PC-9 (cell line): ENCODE data around the gene PACSIN1. TPM values are rescaled to one million over a fixed set of nuclear protein-coding genes. Genes with fewer than 3 reads are reported as not detected.

ENCODE experiments used
- BruUV-seq: library from RNA; stranded (reverse); fragments of 400-500 nt; replicated peaks from 2 replicates; lab custom pipeline; 2021; lab: Mats Ljungman, UMichigan
- CTCF ChIA-PET: fragments of 300-600 bp; sonication (Branson Sonifier 250); formaldehyde crosslinking; loops from one replicate; lab custom pipeline; 2022; ENCODE audit warnings: antibody characterized with exemption; lab: Charles Lee
- POLR2A ChIA-PET: fragments of 300-600 bp; sonication (Branson Sonifier 250); formaldehyde crosslinking; loops from one replicate; lab custom pipeline; 2022; ENCODE audit warnings: antibody characterized with exemption; ENCODE audit not compliant: unreplicated experiment; lab: Charles Lee
- DNase-seq, 2 experiments: peaks; one replicate each; pipeline versions ENCODE4 v3.0.0 to v3.0.0-alpha.2; 2015 to 2022; ENCODE audit warnings: mixed read lengths in 1 of 2
- H2AFZ ChIP-seq: fragments of 200-600 bp; sonication (generic); 2 replicates; pipeline ENCODE4 v1.8.1; 2017; ENCODE audit warnings: antibody characterized with exemption
- H3F3A ChIP-seq: fragments of 200-600 bp; sonication (generic); 2 replicates; pipeline ENCODE4 v1.8.1; 2017; ENCODE audit warnings: antibody characterized with exemption, mild to moderate bottlenecking, low read depth; ENCODE audit not compliant: insufficient read depth
- H3K27ac ChIP-seq: fragments of 200-600 bp; sonication (generic); 2 replicates; pipeline ENCODE4 v1.6.1; 2016; ENCODE audit warnings: mixed run types
- H3K27me3 ChIP-seq: fragments of 200-600 bp; sonication (generic); 2 replicates; pipeline ENCODE4 v1.6.1; 2016; ENCODE audit warnings: low read depth, mixed run types; ENCODE audit not compliant: insufficient read depth
- H3K36me3 ChIP-seq: fragments of 200-600 bp; sonication (generic); 2 replicates; pipeline ENCODE4 v1.6.1; 2016; ENCODE audit warnings: low read depth, mixed run types
- H3K4me1 ChIP-seq: fragments of 200-600 bp; sonication (generic); replicated peaks from 2 replicates; pipeline ENCODE4 v1.6.1; 2016; ENCODE audit warnings: mixed run types; ENCODE audit not compliant: insufficient read depth
- H3K4me2 ChIP-seq: fragments of 200-600 bp; sonication (generic); 2 replicates; pipeline ENCODE4 v1.6.1; 2017; ENCODE audit warnings: mixed run types
- H3K4me3 ChIP-seq: fragments of 200-600 bp; sonication (generic); 2 replicates; pipeline ENCODE4 v1.6.1; 2016; ENCODE audit warnings: mixed run types
- H3K79me2 ChIP-seq: fragments of 200-600 bp; sonication (generic); 2 replicates; pipeline ENCODE4 v1.6.1; 2017; ENCODE audit warnings: low read depth, mixed run types
- H3K9me2 ChIP-seq: fragments of 200-600 bp; sonication (generic); 2 replicates; pipeline ENCODE4 v1.8.1; 2017; ENCODE audit warnings: mild to moderate bottlenecking; ENCODE audit not compliant: insufficient read depth
- H3K9me3 ChIP-seq: fragments of 200-600 bp; sonication (generic); 2 replicates; pipeline ENCODE4 v1.8.1; 2016; ENCODE audit warnings: low read depth; ENCODE audit not compliant: insufficient read depth
- H4K20me1 ChIP-seq: fragments of 200-600 bp; sonication (generic); 2 replicates; pipeline ENCODE4 v1.8.1; 2017; ENCODE audit not compliant: insufficient read depth
- CTCF ChIP-seq: fragments of 200-600 bp; sonication (generic); conservative IDR thresholded peaks from 2 replicates; pipeline ENCODE4 v1.6.1; 2017; ENCODE audit warnings: mixed run types, antibody characterized with exemption, mild to moderate bottlenecking, moderate library complexity
- EZH2 ChIP-seq: fragments of 200-600 bp; sonication (generic); IDR thresholded peaks from 2 replicates; pipeline ENCODE4 v1.8.0; 2017; ENCODE audit warnings: antibody characterized with exemption, low read depth
- intact Hi-C: fragments of 100-400 bp; cut with micrococcal nuclease; formaldehyde crosslinking; loops from one replicate; pipeline ENCODE4 v1.10.0; 2022; ENCODE audit not compliant: unreplicated experiment
- total RNA-seq: library from RNA; stranded (reverse); gene quantifications from 2 replicates; pipeline ENCODE4 v1.2.3, GENCODE V29; 2021

PACSIN1 gene
- total RNA-seq, 1 experiment from 2014 or later = 5.0 TPM

DNA sequence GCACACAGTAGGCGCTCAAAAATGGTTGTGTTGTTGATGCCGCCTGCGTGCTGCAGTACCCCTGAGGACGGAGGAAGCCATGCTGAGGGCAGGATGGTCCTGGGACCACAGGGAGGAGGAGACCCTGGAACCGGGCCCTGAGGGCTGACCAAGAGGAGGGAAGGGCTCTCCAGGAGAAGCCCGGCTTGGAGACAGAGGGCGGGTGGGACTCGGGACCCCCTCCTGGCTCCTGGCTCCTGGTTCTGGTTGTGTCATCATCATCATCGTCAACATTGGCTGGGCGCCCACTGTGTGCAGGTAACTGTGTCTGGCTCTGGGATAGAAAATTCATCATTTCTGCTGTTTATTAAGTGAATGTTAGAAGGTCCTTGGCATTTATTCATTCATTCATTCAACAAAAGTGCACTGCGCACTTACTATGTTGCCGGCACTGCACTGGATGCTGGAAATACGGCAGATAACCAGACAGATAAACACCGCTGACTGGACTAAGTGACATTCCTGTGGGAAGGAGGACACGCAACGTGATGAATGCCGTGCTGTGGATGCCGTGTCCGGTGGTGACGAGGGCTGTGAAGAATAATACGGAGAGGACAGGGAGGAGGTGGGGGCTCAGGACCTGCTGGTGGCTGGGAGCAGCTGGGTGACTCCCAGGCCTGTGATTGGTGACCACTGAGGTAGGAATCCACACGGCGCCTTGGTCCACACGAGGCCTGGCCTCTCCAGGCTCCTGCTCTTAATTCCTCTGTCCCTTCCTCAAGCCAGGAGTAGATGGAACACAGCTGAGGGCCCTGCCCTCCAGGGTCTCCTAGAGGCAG is 55.0 kb downstream of the PACSIN1 start:
- intact Hi-C loops = no loop called here
- CTCF ChIA-PET = no interaction called here

DNA sequence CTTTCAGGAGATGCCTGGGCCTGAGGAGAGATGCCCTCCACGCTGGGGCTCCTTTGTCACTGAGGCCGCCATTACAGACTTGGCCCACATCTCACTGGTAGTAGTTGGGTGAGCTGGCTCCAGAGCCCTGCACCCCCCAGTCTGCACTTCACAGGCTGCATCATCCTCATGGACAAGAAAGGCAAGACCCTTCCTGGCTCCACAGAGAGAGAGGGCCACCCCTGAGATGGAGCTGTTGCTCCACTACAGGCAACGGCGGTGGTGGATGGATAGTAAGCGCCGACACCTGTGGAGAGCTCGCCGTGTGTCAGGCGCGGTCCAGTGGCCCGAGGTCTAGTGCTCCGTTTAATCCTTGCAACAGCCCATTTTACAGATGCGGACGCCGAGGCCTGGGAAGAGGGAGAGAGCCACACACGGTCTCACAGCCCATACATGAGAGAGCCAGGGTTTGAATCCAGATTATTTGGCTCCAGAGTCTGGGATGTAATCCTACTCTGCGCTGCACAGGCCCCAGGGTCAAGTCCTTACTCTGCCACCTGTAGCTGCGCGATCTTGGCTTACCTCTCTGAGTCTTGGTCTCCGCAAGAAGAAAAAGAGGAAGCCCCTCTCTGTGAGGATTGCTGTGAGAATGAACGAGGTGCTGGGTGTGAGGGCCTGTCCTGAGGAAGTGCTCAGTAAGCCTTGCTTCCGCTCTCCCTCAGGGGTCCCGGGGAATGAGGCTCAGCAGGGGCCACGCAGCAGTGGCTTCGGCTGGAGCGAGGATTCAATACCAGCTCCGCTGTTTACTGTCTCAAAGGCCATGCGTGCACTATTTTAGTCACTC is 55.8 kb downstream of the PACSIN1 start:
- BruUV-seq = no TSS peak
- H3F3A ChIP-seq = peaks cover 3% of the 10 kb centered on the region; the same call in 1 of the 2 replicates
- CTCF ChIA-PET = no interaction called here

More for the DNA sequence above, 55.0 kb downstream of the PACSIN1 start:
- TF ChIP-seq EZH2 (no peak), CTCF (no peak)
- Histone ChIP-seq H3K79me2 (no peaks in the 10 kb centered on the region), H3K4me2 (no peak overlapping the region), H3K27ac (no peak overlapping the region), H3K4me1 (no peaks in the 10 kb centered on the region), H3K9me3 (no peaks in the 10 kb centered on the region), H3K27me3 (no peaks in the 10 kb centered on the region), H2AFZ (no peak overlapping the region), H4K20me1 (no peaks in the 10 kb centered on the region), H3K36me3 (no peaks in the 10 kb centered on the region), H3K9me2 (no peaks in the 10 kb centered on the region), H3F3A (no peaks in the 10 kb centered on the region), H3K4me3 (no peak overlapping the region)
- DNase-seq = no peak
- POLR2A ChIA-PET = no interaction called here
- no TSS peak for BruUV-seq

More for the DNA sequence above, 55.8 kb downstream of the PACSIN1 start:
- Histone ChIP-seq H4K20me1 (no peaks in the 10 kb centered on the region), H3K79me2 (no peaks in the 10 kb centered on the region), H3K9me2 (no peaks in the 10 kb centered on the region), H3K4me1 (peaks cover 4% of the 10 kb centered on the region), H3K27me3 (no peaks in the 10 kb centered on the region), H3K4me3 (no peak overlapping the region), H3K4me2 (no peak overlapping the region), H3K27ac (no peak overlapping the region), H3K36me3 (no peaks in the 10 kb centered on the region), H3K9me3 (no peaks in the 10 kb centered on the region), H2AFZ (no peak overlapping the region)
- no peak for TF ChIP-seq CTCF
- no peak for TF ChIP-seq EZH2
- DNase-seq = no peak
- intact Hi-C loops = no loop called here
- POLR2A ChIA-PET = no interaction called here
